HEK293 (cell line): Measurements from ENCODE around the gene DBX2.

Experiments
- MEIS1 ChIP-seq: sonication (generic); formaldehyde crosslinking; IDR thresholded peaks from 2 replicates; pipeline ENCODE4 v1.8.1; 2022; ENCODE audit warnings: missing genetic modification reagents, mild to moderate bottlenecking, borderline replicate concordance
- YY1 ChIP-seq: fragments of 450-650 bp; formaldehyde crosslinking; IDR thresholded peaks from 2 replicates; pipeline ENCODE4 v1.5.1; 2018; ENCODE audit warnings: missing biosample characterization, missing genetic modification characterization
- ZBTB17 ChIP-seq: fragments of 450-650 bp; formaldehyde crosslinking; IDR thresholded peaks from 2 replicates; pipeline ENCODE4 v1.5.1; 2016; ENCODE audit warnings: missing biosample characterization, missing genetic modification characterization
- ZNF10 ChIP-seq: fragments of 450-650 bp; formaldehyde crosslinking; IDR thresholded peaks from 2 replicates; pipeline ENCODE4 v1.5.1; 2017; ENCODE audit warnings: missing biosample characterization, missing genetic modification characterization
- ZNF114 ChIP-seq: fragments of 450-650 bp; formaldehyde crosslinking; IDR thresholded peaks from 2 replicates; pipeline ENCODE4 v1.5.0; 2017; ENCODE audit warnings: missing biosample characterization, missing genetic modification characterization
- ZNF140 ChIP-seq: fragments of 450-650 bp; formaldehyde crosslinking; IDR thresholded peaks from 2 replicates; pipeline ENCODE4 v1.5.1; 2016; ENCODE audit warnings: missing biosample characterization, missing genetic modification characterization
- ZNF274 ChIP-seq, 2 experiments: fragments of 200-500 bp in 1 of 2; fragments of 450-650 bp in 1 of 2; sonication (Bioruptor generic) in 1 of 2; formaldehyde crosslinking in 1 of 2; IDR thresholded peaks; 2 replicates each; pipeline versions ENCODE4 v1.5.1 to v1.6.1; 2014 to 2016; ENCODE audit warnings: borderline replicate concordance in 1 of 2, inconsistent platforms in 1 of 2, low read length in 1 of 2, missing biosample characterization in 1 of 2, missing genetic modification characterization in 1 of 2
- ZNF302 ChIP-seq: fragments of 450-650 bp; formaldehyde crosslinking; IDR thresholded peaks from 2 replicates; pipeline ENCODE4 v1.5.1; 2016; ENCODE audit warnings: missing biosample characterization, missing genetic modification characterization, low read depth
- ZNF354C ChIP-seq: fragments of 450-650 bp; formaldehyde crosslinking; IDR thresholded peaks from 2 replicates; pipeline ENCODE4 v1.5.1; 2016; ENCODE audit warnings: missing biosample characterization, missing genetic modification characterization, low read depth, borderline replicate concordance
- TF ChIP-seq, protein P1 (sequence below): fragments of 450-650 bp; formaldehyde crosslinking; IDR thresholded peaks from 2 replicates; pipeline ENCODE4 v1.5.1; 2016; ENCODE audit warnings: missing biosample characterization, missing genetic modification characterization
- TF ChIP-seq, protein P2 (sequence below): fragments of 450-650 bp; formaldehyde crosslinking; IDR thresholded peaks from 2 replicates; pipeline ENCODE4 v1.5.1; 2016; ENCODE audit warnings: missing biosample characterization, missing genetic modification characterization
- TF ChIP-seq, protein P3 (sequence below): fragments of 450-650 bp; formaldehyde crosslinking; conservative IDR thresholded peaks from 2 replicates; pipeline ENCODE4 v1.5.1; 2016; ENCODE audit warnings: low read depth, missing biosample characterization, missing genetic modification characterization

DNA sequence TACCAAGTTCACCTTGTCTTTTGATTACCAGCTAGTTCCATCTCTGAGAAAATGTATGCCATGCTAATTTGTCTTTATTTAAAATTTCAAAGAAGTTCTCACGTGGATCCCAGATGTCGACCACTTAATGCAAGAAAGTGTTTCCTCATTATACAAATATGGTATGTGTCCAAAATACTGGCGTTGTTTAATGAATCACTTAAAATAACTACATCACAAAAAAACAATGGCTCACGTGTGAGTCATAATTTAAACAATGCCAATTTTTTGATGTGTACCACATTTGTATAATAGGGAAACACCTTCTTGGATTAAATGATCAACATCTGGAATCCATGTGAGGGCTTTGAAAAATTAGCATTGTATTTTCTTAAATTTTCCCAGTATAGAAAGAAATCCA is 40.8 kb downstream of the DBX2 start:
- TF ChIP-seq ZNF114 (tag by site-specific recombination) (no peak), ZNF10 (tag by site-specific recombination) (no peak), ZNF354C (tag by site-specific recombination) (no peak), YY1 (no peak), ZNF302 (no peak), ZNF274 (IDR thresholded peaks at IDR 0.05; ENCODE audit: low read length) (no peak), ZNF274 (tag by site-specific recombination; IDR thresholded peaks at IDR 0.05; ENCODE audit: borderline replicate concordance) (no peak), ZNF140 (tag by site-specific recombination) (no peak), ZBTB17 (tag by site-specific recombination) (no peak), MEIS1 (CRISPR knock-in tag) (no peak)
- TF ChIP-seq, protein P1, sequence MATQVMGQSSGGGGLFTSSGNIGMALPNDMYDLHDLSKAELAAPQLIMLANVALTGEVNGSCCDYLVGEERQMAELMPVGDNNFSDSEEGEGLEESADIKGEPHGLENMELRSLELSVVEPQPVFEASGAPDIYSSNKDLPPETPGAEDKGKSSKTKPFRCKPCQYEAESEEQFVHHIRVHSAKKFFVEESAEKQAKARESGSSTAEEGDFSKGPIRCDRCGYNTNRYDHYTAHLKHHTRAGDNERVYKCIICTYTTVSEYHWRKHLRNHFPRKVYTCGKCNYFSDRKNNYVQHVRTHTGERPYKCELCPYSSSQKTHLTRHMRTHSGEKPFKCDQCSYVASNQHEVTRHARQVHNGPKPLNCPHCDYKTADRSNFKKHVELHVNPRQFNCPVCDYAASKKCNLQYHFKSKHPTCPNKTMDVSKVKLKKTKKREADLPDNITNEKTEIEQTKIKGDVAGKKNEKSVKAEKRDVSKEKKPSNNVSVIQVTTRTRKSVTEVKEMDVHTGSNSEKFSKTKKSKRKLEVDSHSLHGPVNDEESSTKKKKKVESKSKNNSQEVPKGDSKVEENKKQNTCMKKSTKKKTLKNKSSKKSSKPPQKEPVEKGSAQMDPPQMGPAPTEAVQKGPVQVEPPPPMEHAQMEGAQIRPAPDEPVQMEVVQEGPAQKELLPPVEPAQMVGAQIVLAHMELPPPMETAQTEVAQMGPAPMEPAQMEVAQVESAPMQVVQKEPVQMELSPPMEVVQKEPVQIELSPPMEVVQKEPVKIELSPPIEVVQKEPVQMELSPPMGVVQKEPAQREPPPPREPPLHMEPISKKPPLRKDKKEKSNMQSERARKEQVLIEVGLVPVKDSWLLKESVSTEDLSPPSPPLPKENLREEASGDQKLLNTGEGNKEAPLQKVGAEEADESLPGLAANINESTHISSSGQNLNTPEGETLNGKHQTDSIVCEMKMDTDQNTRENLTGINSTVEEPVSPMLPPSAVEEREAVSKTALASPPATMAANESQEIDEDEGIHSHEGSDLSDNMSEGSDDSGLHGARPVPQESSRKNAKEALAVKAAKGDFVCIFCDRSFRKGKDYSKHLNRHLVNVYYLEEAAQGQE (tag by site-specific recombination), result no peak
- TF ChIP-seq, protein P2, sequence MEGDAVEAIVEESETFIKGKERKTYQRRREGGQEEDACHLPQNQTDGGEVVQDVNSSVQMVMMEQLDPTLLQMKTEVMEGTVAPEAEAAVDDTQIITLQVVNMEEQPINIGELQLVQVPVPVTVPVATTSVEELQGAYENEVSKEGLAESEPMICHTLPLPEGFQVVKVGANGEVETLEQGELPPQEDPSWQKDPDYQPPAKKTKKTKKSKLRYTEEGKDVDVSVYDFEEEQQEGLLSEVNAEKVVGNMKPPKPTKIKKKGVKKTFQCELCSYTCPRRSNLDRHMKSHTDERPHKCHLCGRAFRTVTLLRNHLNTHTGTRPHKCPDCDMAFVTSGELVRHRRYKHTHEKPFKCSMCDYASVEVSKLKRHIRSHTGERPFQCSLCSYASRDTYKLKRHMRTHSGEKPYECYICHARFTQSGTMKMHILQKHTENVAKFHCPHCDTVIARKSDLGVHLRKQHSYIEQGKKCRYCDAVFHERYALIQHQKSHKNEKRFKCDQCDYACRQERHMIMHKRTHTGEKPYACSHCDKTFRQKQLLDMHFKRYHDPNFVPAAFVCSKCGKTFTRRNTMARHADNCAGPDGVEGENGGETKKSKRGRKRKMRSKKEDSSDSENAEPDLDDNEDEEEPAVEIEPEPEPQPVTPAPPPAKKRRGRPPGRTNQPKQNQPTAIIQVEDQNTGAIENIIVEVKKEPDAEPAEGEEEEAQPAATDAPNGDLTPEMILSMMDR (tag by site-specific recombination), result no peak
- TF ChIP-seq, protein P3, sequence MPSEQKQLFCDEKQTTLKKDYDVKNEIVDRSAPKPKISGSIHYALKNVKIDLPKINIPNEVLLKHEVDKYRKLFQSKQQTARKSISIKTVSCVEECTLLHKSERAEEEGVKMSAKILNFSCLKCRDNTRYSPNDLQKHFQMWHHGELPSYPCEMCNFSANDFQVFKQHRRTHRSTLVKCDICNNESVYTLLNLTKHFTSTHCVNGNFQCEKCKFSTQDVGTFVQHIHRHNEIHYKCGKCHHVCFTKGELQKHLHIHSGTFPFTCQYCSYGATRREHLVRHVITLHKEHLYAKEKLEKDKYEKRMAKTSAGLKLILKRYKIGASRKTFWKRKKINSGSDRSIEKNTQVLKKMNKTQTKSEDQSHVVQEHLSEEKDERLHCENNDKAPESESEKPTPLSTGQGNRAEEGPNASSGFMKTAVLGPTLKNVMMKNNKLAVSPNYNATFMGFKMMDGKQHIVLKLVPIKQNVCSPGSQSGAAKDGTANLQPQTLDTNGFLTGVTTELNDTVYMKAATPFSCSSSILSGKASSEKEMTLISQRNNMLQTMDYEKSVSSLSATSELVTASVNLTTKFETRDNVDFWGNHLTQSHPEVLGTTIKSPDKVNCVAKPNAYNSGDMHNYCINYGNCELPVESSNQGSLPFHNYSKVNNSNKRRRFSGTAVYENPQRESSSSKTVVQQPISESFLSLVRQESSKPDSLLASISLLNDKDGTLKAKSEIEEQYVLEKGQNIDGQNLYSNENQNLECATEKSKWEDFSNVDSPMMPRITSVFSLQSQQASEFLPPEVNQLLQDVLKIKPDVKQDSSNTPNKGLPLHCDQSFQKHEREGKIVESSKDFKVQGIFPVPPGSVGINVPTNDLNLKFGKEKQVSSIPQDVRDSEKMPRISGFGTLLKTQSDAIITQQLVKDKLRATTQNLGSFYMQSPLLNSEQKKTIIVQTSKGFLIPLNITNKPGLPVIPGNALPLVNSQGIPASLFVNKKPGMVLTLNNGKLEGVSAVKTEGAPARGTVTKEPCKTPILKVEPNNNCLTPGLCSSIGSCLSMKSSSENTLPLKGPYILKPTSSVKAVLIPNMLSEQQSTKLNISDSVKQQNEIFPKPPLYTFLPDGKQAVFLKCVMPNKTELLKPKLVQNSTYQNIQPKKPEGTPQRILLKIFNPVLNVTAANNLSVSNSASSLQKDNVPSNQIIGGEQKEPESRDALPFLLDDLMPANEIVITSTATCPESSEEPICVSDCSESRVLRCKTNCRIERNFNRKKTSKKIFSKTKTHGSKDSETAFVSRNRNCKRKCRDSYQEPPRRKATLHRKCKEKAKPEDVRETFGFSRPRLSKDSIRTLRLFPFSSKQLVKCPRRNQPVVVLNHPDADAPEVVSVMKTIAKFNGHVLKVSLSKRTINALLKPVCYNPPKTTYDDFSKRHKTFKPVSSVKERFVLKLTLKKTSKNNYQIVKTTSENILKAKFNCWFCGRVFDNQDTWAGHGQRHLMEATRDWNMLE, result no peak
